GM18508 (cell line): Measurements from ENCODE around the gene PHGDH.
"Not testable (repeated sequence)": the region's sequence is repeated elsewhere in the genome, so short reads cannot be mapped to it uniquely, and the experiment has no call there.

Source experiments
- ATAC-seq: cut with Tn5 transposase; IDR thresholded peaks from one replicate; pipeline ENCODE4 v1.9.1; 2021; ENCODE audit warnings: moderate number of reproducible peaks; ENCODE audit not compliant: insufficient read depth, unreplicated experiment

The PHGDH gene

DNA sequence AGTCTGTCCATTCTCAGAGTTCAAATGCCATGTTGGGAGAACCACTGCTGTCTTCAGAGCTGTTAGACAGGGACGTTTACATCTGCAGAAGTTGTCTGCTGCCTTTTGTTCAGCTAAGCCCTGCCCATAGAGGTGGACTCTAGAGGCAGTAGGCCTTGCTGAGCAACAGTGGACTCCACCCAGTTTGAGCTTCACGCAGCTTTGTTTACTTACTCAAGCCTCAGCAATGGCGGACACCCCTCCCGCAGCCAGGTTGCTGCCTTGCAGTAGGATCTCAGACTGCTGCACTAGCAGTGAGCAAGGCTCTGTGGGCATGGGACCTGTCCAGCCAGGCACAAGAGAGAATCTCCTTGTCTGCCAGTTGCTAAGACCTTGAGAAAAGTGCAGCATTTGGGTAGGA, 14.9 kb upstream of the PHGDH start:
- ATAC-seq: not testable (repeated sequence)

DNA sequence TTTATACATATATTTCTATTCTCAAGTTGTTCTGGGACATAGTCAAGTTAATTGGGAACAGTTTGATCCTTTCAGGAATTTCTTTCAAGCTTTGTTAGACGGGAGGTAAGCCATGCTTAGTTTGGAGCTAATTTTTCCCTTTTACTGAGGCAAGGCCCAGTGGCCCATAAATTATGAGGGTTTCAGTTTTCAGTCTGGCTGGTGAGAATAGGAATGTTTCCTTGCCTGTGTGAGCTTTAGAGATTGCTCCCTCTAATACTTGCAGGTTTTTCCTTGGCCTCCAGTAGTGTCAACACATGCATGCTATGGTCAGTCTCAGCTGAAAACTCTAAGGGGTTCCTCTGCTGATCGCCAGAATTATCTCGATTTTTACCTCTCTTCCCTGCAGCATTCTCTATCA, 14.1 kb upstream of the PHGDH start:
- ATAC-seq: no peak

DNA sequence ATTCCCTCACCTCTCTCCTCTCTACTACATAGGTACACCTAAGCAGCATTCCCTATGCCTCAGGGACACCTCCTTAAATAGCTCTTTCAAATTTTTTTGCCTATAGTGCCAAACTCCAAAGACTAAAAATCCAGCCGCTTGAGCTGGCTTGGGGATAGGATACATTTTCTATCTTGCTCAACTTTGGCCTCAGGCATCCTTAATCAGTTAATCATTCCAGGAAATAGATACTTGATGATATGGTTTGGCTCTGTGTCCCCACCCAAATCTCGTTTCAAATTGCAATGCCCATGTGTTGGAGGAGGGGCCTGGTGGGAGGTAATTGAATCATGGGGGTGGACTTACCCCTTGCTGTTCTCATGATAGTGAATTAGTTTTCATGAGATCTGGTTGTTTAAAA, 11.4 kb upstream of the PHGDH start:
- ATAC-seq: no peak

DNA sequence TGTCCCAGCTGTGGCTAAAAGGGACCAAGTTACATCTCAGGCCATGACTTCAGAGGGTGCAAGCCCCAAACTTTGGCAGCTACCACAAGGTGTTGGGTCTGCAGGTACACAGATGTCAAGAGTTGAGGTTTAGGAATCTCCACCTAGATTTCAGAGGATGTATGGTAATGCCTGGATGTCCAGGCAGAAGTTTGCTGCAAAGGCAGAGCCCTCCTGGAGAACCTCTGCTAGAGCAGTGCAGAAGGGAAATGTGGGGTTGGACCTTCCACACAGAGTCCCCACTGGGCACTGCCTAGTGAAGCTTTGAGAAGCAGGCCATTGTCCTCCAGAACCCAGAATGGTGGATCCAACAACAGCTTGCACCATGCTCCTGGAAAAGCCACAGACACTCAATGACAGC, 10.1 kb upstream of the PHGDH start:
- no peak for ATAC-seq

DNA sequence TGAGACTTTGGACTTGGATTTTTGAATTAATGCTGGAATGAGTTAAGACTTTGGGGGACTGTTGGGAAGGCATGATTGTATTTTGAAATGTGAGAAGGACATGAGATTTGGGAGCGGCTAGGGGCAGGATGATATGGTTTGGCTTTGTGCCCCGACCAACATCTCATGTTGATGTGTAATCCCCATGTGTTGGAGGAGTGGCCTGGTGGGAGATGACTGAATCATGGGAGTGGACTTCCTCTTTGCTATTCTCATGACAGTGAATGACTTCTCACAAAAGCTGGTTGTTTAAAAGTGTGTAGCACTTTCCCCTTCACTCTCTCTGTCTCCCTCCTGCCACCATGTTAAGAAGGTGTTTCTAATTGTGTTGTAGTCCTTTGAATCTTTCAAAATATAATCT, 9.3 kb upstream of the PHGDH start:
- ATAC-seq: no peak

DNA sequence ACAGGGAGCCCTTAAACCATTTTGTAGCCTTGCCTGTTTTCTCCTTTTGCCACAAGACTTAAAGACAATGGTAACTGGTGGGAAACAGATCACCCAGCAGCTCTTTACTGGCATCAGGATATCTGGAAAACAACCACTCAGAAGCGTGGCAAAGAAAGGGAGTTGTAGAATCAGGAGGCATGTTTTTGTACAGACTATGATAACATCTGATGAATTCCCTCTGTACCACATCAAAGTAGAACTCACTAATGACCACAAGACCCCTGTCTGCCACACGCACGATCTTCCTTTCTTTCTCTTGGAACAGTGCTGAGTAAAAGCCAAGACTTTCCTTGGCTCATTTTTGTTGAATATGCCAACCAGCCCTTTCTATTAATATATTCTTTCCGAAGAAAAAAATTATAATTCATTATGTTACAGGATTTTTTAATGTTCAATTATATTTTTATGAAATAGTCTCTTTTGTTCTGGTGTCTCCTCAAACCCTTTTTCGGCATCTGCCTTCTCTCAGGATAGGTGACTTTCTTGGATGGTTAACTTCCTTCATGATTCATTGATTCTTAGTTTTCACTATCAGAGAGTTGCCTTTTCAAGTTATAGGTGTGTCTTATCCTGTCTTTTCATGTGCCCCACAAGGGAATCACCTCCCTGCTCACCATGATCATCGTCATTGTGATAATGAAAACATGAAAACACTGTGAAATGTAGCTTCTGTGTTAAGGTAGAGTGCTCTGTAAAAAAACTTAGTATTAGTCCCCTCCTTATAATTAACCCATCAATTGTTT, 7.9 kb upstream of the PHGDH start:
- no peak for ATAC-seq

DNA sequence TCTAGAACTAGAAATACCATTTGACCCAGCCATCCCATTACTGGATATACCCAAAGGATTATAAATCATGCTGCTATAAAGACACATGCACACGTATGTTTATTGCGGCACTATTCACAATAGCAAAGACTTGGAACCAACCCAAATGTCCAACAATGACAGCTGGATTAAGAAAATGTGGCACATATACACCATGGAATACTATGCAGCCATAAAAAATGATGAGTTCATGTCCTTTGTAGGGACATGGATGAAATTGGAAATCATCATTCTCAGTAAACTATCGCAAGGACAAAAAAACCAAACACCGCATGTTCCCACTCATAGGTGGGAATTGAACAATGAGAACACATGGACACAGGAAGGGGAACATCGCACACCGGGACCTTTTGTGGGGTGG, 5.1 kb upstream of the PHGDH start:
- ATAC-seq: not testable (repeated sequence)

DNA sequence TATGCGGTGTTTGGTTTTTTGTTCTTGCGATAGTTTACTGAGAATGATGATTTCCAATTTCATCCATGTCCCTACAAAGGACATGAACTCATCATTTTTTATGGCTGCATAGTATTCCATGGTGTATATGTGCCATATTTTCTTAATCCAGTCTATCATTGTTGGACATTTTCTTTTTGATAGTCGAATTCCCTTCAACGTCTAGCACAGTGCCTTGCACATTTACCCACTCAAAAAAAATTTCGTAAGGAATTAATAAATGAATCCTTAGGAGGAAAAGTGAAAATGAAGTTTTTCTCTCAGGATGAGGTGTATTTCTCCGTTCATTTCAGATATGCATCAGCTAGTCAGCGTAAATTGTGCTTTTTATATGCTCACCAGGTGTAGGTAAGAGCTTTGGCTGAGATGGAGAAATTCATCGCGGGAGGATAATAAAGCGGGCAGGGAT, 354 bp upstream of the PHGDH start:
- not testable (repeated sequence) for ATAC-seq

DNA sequence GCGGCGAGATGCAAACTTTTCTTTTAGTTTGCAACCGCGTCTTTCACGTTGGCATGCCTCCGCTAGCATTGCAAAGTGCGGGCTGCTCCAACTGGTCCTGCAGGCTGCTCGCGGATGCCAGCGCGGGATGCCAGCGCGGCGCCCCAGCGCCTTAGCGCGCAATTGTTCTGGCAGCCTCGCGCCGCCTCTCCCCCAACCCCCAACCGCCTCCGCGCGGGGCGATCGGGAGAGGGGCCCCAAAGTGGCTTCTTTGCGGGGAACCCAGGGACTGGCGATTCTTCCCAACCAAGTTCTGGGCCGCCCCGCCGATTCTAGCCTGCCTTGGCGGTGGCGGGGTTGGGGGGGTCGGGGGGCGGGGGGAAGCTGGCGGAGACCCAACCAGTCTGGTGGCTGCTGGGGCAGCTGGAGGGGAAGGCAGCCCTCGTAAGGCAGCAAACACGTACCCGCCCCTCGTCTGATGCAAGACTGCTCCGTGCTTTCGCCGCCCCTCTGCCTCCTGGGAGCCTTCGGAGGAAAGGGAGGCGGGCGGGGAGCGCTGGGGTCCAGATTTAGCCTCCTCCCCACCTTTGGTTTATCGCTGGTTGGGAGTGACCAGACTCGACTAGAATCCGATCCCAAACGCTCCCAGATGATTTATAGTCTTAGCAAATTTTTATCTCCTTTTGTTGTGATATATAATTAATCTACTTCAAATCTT, 756 bp downstream of the PHGDH start:
- no peak for ATAC-seq

DNA sequence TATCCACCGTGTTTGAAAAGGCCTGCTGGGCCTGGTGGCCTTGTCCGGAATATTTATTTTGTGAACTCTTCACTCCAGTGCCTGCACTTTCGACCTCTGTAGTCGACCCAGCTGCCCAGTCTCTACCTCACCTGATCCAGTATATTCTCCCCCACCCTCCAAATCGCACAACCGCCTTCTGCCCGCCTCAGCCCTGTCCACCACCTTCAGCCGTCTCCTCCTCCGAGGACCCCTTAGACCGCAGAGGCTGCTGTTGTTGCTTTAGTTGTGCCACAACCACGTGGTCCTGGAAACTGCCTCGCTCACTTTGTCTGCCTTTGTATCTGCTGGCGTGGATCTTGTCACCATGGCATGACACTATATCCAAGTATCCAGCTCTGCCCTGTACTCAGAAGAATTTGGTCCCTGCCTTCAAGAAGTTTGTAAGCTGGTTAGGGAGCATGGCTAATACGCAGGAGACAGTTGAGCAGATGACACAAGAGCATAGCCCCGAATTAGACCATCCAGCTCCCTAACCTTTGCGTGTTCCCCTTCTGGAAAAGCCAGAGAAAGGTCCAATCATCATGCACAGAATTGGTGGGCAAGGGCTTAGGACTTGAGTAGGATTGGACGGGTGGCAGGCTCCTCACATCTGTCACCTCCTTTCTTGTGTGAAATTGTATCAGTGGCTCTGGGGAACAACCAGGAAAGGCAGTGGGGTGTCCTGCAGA, 1.5 kb downstream of the PHGDH start:
- ATAC-seq: no peak

DNA sequence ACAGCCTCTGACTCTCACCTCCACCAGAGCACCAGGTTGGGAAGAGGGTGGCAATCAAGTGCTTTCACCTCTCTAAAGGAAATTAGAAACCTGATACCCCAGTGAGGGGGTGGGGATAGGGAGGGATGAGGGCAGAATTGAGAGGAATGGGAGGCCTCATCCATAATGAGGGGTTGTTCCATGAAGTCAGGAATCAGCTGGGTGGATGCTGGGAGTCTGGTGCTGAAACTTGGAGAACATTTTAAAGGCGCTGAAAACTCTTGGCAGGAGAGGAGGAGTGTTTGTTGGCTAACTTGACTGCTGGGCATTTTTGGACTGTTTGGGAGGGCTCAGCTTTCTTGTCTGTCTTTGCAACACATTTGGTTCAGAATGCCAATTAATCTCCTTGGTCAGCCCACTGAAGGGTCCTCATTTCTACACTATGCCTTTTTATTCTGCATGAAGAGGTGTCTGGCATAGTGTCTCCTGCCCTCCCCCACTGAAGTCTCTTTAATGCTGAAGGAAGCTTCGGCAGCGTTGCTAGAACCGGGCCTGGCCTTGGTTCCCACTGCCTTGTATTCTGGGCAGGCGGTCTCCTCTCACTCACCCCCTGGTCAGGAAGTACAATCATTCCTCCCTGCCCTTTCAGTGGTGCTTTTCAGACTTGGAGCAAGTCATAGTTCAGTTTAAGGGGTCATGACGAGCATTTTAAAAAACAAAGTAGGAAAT, 2.2 kb downstream of the PHGDH start:
- ATAC-seq: no peak

DNA sequence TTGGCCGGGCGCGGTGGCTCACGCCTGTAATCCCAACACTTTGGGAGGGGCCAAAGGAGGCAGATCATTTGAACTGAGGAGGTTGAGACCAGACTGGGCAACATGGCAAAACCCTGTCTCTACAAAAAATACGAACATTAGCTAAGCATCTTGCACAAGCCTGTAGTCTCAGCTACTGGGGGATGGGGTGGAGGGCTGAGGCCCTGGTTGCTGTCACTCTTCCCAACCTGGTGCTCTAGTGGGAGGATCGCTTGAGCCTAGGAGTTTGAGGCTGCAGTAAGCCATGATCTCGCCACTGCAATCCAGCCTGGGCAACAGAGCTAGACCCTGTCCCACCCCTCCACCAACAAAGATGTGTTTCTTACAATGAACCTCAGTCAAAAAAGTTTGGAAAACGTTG, 2.8 kb downstream of the PHGDH start:
- ATAC-seq: no peak

DNA sequence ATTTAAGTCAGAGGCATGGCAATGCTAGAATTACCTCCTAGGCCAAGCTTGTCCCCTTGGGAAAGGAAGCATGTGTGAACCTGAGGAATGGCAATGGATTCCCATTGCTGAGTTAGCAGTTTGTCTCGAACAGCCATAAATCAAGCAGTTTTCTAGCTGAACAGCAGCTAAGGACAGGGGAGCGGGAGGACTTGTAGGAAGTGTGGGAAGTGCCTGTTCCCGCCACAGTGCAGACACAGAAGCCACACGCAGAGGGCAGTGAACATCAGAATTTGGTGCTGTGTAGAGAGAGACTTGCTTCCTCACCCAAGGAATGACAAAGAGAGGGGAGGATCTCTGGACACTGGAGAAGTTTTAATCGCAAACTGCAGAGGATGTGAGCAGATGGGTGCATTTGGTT, 3.8 kb downstream of the PHGDH start:
- ATAC-seq: no peak

DNA sequence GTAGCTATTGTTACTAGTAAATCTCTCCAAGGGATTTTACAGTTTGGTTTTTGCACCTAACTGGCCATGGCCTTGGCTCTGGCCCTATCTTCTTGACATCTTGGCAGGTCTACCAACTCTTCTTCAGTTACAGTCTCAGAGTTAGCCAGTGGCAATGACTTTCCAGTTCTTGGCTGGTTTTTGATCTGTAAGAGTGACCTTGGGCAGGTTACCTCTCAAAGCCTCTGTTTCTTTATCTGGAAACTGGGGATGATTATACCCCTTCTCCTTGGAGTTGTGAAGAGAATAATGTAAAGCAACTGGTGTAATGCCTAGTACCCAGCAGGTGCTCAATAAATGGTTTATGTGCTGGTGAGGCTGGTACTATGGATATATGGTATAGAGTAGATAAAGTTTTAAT, 6.7 kb downstream of the PHGDH start:
- ATAC-seq: no peak

DNA sequence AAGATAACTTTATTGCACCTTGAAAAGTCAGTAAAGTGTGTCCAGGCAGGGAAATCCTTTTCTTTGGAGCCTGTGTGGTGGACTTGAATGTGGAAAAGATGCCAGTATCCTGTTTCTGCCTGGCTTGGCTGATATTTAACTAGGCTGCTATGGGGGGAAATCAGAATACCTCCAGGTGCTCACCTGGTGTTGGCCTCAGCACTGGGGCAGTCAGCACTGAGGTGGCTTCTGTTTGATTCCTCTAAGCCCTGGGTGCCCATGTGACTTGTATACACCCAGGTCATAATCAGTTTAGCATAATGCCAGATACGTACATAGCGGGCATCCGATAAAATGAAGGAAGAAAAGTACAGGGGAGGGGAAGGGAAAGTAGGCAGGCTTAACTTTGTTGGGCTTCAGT, 7.2 kb downstream of the PHGDH start:
- no peak for ATAC-seq

DNA sequence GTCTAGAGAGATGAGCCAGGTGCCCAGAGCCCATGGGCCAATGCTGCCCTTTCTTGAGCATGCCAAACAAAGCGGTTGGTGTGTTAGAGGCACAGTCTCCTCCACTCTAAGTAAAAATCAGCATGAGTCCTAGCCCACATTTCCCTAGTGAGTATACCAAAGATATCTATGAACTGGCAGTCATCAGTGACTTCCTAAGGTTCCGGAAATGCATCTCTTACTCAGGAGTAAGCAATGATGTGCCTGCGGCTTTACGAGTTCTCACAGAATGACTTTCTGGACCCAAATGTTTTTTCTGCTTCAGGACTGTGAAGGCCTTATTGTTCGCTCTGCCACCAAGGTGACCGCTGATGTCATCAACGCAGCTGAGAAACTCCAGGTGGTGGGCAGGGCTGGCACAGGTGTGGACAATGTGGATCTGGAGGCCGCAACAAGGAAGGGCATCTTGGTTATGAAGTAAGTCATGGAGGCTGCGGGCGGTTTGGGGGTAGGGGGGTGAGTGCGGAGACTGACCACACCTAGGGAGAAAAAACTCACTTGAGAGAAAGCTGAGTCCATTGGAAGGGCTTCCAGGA, 9.2 kb downstream of the PHGDH start:
- no peak for ATAC-seq

DNA sequence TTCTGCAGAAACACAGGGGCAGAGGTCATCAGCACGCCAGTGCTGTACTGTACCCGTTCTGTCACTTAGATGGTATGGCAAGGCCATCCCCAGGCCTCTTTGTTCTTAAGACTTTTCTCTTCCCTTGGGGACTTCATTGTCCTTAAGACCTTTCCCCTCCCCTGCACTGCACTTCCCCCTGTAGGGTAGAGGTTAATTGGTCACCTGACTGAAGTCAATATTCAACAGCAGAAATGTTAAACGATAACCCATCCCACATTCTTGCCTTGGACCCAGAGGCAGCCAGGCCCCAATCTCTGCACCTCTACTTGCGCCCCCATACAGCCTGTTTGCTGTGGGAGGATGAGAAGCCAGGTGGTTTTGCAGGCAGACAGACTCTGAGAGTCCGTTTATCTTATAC, 10.2 kb downstream of the PHGDH start:
- no peak for ATAC-seq

DNA sequence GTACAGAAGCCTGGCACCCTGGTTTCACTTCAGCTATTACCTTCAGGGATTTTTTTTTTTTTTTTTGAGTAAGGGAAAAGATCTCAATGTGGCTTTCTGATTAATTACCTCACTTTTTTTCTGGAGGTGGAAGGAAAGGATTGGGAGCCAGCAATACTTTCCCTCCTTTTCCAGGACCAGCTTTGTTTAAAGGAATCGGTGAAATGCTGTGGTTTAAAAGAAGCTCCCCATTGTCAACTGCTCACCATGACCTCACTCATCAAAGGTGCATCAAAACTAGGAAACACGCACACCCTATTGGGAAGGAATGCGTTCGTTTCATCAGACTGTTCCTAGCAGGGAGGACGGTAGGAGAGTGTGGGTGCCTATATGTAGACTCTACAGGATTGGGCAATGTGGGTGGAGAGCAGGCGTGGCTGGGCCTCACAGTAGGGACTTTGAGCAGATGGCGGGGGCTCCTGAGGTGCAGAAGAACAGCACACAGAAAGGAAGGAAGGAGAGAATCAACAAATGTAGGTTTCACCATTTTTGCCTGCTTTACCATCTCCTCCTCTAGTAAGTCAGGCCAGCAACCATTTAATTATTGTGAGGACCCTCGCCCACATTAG, 13.0 kb downstream of the PHGDH start:
- no peak for ATAC-seq

DNA sequence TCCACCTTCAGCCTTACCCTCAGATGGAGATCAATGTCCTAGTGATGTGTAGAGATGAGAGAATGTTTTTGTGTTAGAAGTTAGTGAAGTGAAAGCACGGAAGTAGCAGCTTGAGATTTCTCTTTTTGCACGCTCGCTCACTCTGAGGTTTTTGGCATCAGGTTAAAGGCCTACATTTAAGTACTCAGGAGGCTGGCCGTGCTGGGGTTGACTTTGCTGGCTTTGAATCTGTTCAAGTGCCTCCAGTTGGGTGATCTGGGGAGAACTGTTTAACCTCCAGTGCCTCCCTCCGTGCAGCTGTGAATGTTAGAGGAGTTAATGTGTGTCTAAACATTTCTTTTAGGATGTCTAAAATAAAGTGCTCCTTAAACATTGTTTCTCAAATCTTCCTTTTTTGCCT, 13.9 kb downstream of the PHGDH start:
- ATAC-seq: no peak

DNA sequence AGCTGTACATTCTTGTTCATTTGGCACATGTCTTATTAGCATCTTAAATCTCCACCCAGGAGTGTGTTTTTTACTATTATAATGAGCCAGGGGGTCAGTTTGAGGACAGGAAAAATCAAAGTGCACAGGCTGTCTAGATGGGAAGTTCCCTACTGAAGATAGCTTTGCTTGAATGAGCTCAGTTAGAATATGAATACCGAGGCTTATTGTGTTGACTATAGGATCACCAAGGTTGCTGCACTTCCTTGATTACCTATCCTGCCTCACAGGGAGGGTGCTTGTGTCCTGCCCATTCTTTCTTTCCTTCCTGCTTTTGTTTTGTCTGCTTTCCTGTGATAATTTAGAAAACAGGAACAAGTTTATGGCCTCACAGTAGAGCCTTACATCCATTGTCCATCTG, 16.3 kb downstream of the PHGDH start:
- ATAC-seq: no peak
